Measurements from ENCODE around the gene DGKI. TPM values are rescaled to one million over a fixed set of nuclear protein-coding genes. Genes with fewer than 3 reads are reported as not detected.
"Not testable (repeated sequence)": the region's sequence is repeated elsewhere in the genome, so short reads cannot be mapped to it uniquely, and the experiment has no call there.

Gene DGKI
- total RNA-seq, 3 donors from 2014 or later (not counting 1 experiment from before 2014, with no cell fraction given) = 0.53 TPM; not detected in 2

DNA sequence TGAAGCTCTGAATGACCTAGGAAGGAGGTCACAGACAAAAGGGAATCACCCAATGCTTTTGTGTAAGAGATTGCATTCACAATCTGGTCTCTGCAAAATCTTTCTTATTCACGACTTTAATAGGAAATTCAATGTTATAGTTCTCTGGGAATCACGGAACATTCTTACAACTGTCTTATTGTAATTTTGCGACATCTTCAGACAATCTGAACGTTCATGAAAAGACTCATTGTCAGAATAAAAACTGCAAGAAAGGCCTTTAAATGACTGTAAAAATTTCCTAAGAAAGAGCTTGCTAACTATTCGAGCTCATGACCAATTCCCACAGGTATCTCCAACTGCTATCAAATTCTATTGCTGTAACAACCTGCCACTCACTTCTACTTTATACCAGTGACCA is 130.7 kb downstream of the DGKI start:
- Histone ChIP-seq H3K27ac (ENCODE audit: low read length) (no peak overlapping the region), H3K9me3 (ENCODE audit: control insufficient read depth, insufficient read depth, low read length) (no peaks in the 10 kb centered on the region), H3K4me3 (ENCODE audit: low read length) (no peak overlapping the region), H3K27me3 (ENCODE audit: control insufficient read depth, insufficient read depth, low read length) (no peaks in the 10 kb centered on the region), H3K4me1 (ENCODE audit: control insufficient read depth, insufficient read depth, low read length) (no peaks in the 10 kb centered on the region), H3K36me3 (ENCODE audit: control insufficient read depth, insufficient read depth, low read length) (no peaks in the 10 kb centered on the region)
- TF ChIP-seq, protein P1, sequence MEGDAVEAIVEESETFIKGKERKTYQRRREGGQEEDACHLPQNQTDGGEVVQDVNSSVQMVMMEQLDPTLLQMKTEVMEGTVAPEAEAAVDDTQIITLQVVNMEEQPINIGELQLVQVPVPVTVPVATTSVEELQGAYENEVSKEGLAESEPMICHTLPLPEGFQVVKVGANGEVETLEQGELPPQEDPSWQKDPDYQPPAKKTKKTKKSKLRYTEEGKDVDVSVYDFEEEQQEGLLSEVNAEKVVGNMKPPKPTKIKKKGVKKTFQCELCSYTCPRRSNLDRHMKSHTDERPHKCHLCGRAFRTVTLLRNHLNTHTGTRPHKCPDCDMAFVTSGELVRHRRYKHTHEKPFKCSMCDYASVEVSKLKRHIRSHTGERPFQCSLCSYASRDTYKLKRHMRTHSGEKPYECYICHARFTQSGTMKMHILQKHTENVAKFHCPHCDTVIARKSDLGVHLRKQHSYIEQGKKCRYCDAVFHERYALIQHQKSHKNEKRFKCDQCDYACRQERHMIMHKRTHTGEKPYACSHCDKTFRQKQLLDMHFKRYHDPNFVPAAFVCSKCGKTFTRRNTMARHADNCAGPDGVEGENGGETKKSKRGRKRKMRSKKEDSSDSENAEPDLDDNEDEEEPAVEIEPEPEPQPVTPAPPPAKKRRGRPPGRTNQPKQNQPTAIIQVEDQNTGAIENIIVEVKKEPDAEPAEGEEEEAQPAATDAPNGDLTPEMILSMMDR (IDR thresholded peaks at IDR 0.05) = no peak
- intact Hi-C loops (cut with micrococcal nuclease) = no loop called here
- Mint-ChIP-seq H3K27ac (no peak overlapping the region), H3K4me3 (no peak overlapping the region), H3K36me3 (no peaks in the 10 kb centered on the region), H3K27me3 (ENCODE audit: low read depth in 2 of 2) (peaks cover 0 to 4% of the 10 kb centered on the region in 2 donors), H3K9me3 (no peaks in the 10 kb centered on the region), H3K4me1 (no peaks in the 10 kb centered on the region)
- DNase-seq = no peak
- no peak for ATAC-seq
- 76% methylated on average over 5 of the region's 5 CpGs for WGBS (ENCODE audit: insufficient coverage)

DNA sequence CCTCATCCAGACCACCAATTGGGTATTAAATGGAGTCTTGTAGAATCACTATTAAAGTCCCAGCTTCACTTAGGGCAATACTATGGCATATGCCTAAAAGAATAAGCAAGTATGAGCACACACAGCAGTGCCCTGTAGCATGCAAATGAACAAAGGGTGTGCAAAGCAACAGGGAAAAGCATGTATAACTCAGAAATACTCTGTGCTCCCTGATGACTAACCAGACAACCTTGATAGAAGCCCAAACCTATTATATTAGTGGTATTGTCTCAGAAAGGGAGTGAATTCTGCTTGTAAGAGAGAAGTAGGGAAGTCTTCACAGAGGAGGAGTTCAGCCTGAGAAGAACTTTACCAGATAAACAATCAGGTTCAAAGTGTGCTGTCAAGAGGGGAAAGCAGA is 131.2 kb downstream of the DGKI start:
- H3K27ac Mint-ChIP-seq = no peak overlapping the region
- no peaks in the 10 kb centered on the region for H3K36me3 ChIP-seq (ENCODE audit: control insufficient read depth, insufficient read depth, low read length)
- intact Hi-C loops (cut with micrococcal nuclease) = no loop called here
- peaks cover 0 to 6% of the 10 kb centered on the region in 2 donors for H3K27me3 Mint-ChIP-seq (ENCODE audit: low read depth in 2 of 2)
- H3K27ac ChIP-seq (ENCODE audit: low read length) = no peak overlapping the region
- H3K36me3 Mint-ChIP-seq = no peaks in the 10 kb centered on the region
- H3K4me1 Mint-ChIP-seq = no peaks in the 10 kb centered on the region
- no peaks in the 10 kb centered on the region for H3K27me3 ChIP-seq (ENCODE audit: control insufficient read depth, insufficient read depth, low read length)
- H3K4me1 ChIP-seq (ENCODE audit: control insufficient read depth, insufficient read depth, low read length) = no peaks in the 10 kb centered on the region
- TF ChIP-seq, protein P1 (IDR thresholded peaks at IDR 0.05) = no peak
- no peak for ATAC-seq
- DNase-seq = no peak
- H3K4me3 Mint-ChIP-seq = no peak overlapping the region
- no peaks in the 10 kb centered on the region for H3K9me3 Mint-ChIP-seq
- no peaks in the 10 kb centered on the region for H3K9me3 ChIP-seq (ENCODE audit: control insufficient read depth, insufficient read depth, low read length)
- no peak overlapping the region for H3K4me3 ChIP-seq (ENCODE audit: low read length)

DNA sequence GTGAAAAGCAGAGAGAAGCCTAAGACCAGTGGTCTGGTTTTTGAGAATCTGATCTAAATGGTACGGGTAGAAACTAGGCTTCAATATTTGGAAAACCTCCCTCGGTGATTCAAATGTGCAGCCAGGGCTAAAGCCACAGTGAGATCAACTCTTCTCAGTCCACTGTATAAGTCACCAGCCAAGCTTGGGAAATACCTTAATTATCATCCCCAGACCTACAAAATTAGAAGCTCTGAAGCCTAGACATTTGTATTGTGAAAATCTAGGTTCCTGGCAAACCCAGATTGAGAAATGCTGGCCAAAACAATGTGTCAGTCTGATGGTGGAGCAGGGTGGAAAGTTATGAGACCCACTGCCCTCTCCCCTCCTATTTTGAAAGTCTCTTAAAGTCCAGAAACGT is 131.7 kb downstream of the DGKI start:
- TF ChIP-seq, protein P1 (IDR thresholded peaks at IDR 0.05) = no peak
- Histone ChIP-seq H3K36me3 (ENCODE audit: control insufficient read depth, insufficient read depth, low read length) (no peaks in the 10 kb centered on the region), H3K9me3 (ENCODE audit: control insufficient read depth, insufficient read depth, low read length) (no peaks in the 10 kb centered on the region), H3K27ac (ENCODE audit: low read length) (no peak overlapping the region), H3K4me3 (ENCODE audit: low read length) (no peak overlapping the region), H3K27me3 (ENCODE audit: control insufficient read depth, insufficient read depth, low read length) (no peaks in the 10 kb centered on the region), H3K4me1 (ENCODE audit: control insufficient read depth, insufficient read depth, low read length) (no peaks in the 10 kb centered on the region)
- ATAC-seq (no peak), DNase-seq (no peak)
- peaks cover 0 to 6% of the 10 kb centered on the region in 2 donors for H3K27me3 Mint-ChIP-seq (ENCODE audit: low read depth in 2 of 2)
- no peak overlapping the region for H3K27ac Mint-ChIP-seq
- no peaks in the 10 kb centered on the region for H3K9me3 Mint-ChIP-seq
- H3K4me3 Mint-ChIP-seq = no peak overlapping the region
- no peaks in the 10 kb centered on the region for H3K36me3 Mint-ChIP-seq
- intact Hi-C loops (cut with micrococcal nuclease) = no loop called here
- no peaks in the 10 kb centered on the region for H3K4me1 Mint-ChIP-seq
- WGBS (ENCODE audit: insufficient coverage) = 88% methylated on average over 3 of the region's 3 CpGs

DNA sequence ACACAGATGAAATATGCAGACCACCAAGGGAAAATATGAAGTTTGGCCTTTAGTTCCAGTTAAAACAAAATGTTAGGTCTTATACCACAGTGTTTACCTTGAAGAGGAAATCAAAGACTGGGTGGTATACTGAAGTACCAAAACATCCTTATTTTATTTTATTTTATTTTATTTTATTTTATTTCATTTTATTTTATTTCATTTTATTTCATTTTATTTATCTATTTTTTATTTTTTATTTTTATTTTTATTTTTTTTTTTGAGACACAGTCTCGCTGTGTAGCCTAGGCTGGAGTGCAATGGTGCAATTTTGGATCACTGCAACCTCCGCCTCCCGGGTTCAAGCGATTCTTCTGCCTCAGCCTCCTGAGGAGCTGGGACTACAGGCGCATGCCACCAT is 140.4 kb downstream of the DGKI start:
- H3K9me3 Mint-ChIP-seq = peaks cover 6 to 13% of the 10 kb centered on the region in 2 donors
- H3K27me3 Mint-ChIP-seq (ENCODE audit: low read depth in 2 of 2); H3K36me3 ChIP-seq (ENCODE audit: control insufficient read depth, insufficient read depth, low read length); intact Hi-C loops (cut with micrococcal nuclease); H3K4me3 ChIP-seq (ENCODE audit: low read length); H3K4me1 Mint-ChIP-seq; DNase-seq; H3K27ac ChIP-seq (ENCODE audit: low read length); H3K27me3 ChIP-seq (ENCODE audit: control insufficient read depth, insufficient read depth, low read length); ATAC-seq; H3K27ac Mint-ChIP-seq; H3K36me3 Mint-ChIP-seq; H3K4me3 Mint-ChIP-seq; H3K4me1 ChIP-seq (ENCODE audit: control insufficient read depth, insufficient read depth, low read length); H3K9me3 ChIP-seq (ENCODE audit: control insufficient read depth, insufficient read depth, low read length): not testable (repeated sequence)
- 96% methylated on average over 5 of the region's 5 CpGs for WGBS (ENCODE audit: insufficient coverage)

All from natural killer cell (primary cell).